Activated CD4-positive, alpha-beta T cell treated with anti-CD3 and anti-CD28 coated beads for 24 hours (primary cell): ENCODE data around the gene TRIM73.
"Not testable (repeated sequence)": the region's sequence is repeated elsewhere in the genome, so short reads cannot be mapped to it uniquely, and the experiment has no call there.

Experiments
- DNase-seq, 2 donors: peaks; one replicate each; pipeline ENCODE4 v3.0.0-alpha.2; 2020; ENCODE audit warnings: low read depth in 2 of 2

TRIM73 gene

DNA sequence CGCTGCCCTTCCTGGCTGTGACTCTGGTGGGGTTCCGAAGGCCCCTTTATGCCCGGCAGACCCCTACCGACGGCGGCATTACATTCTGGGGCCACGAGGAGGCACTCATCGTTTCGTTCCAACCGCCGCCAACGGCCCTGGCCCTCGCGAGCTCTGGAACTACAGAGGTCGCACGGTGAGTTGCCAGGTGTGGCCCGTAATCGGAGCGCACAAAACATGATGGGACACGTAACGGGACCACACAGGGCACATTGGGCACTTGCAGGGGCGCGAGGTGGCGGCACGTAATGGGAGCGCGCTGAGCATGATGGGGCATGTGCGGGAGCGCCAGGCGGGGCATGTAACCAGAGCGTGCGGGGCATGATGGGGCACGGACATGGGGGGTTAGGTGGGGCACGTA, at the start of gene TRIM73:
TSS of gene TRIM73 (plus strand) at position 301 of the 400 bp plus-strand sequence. CDS start 3,305 bp downstream, outside the sequence.
- DNase-seq: not testable (repeated sequence)

DNA sequence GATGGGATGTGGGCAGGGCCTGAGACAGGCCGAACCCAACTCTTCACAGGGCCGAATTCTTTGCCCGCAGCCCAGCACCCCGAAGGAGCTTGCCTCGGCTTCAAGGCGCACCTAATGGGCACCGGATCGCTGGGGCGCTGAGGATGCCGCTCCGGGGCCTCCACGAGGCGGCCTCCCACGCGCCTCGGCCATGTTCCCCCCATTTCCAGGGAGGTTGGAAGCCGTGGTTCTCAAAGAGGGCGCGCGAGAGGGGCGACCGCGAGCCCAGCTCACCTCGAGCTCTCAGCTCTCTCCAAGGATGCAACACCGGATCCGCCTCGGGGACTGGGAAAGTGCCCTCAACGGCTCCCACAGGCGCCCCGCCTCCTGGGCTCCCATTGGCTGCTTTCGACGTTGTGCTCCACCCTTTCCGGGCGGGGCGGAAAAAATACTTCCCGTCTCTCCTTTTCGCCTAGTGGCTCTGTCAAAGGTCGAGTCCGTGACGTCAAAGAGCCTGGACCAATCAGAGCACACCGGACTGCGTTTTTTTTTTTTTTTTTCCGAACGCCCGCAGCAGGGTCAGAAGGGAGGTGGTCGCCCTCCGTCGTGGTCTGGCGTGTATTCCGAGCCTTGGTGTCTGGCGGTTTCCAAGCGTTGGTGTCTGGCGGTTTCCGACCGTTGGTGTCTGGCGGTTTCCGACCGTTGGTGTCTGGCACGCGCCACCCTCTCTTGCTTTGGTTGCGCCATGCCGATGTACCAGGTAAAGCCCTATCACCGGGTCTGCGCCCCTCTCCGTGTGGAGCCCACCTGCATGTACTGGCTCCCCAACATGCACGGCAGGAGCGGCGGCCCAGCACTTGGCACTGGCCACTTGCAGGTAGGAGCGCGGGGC, 36.5 kb upstream of the TRIM73 start:
- peak in 1 of 2 donors; percentile 15 for DNase-seq

DNA sequence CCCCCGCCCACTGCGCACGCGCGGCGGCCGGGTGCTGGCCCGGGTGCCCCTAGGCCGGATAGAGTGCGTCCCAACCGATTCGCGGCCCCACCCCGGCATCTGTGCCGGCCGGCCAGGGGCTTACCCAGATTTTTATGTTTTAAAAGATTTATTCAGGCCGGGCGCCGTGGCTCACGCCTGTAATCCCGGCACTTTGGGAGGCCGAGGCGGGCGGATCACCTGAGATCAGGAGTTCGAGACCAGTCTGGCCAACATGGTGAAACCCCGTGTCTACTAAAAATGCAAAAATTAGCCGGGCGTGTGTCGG, 35.9 kb upstream of the TRIM73 start:
- DNase-seq: not testable (repeated sequence)

DNA sequence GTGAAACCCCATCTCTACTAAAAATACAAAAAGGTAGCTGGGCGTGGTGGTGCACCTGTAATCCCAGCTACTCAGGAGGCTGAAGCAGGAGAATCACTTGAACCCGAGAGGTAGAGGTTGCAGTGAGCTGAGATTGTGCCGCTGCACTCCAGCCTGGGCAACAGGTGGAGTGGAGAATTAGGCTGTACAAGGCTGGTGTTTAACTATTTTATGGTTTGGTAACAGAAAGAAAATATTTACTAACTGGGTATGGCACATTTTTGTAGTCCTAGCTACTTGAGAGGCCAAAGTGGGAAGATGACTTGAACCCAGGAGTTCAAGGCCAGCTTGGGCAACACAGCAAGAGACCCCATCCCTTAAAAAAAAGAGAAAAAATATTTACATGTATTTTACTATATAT, 31.4 kb upstream of the TRIM73 start:
- DNase-seq: not testable (repeated sequence)

DNA sequence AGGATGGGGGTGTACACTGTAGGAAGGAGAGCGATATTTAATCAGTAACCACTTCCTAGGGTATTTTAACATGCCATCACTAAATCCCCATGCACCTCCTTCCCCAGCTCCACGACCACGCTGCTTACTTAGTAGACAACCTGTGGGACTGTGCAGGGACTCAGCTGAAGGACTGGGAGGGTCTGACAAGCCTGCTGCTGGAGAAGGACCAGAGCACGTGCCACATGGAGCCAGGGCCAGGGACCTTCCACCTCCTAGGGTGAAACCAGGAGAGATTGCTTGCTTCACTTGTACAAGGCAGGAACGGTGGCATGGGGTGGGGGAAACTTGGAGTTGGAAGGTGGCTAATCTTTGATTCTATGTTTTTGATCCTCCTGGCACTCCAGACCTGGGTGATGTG, 28.8 kb upstream of the TRIM73 start:
- DNase-seq: not testable (repeated sequence)

DNA sequence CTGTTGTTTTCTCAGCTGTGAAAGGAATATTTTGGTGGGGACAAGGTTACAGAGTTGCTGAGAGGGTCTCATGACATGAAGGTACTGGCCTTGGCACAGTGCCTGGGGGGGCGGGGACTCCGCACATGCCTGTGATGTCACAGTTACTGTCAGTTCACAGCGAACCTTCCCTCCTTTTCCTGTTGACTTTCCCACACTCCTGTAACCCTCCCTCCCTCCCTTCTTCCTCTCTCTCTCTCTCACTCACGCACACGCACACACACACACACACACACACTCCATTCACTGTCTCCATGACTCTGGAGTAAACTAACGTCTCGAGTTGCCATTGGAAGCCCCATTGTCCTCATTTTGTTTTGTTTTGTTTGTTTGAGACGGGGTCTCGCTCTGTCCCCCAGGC, 28.1 kb upstream of the TRIM73 start:
- DNase-seq: not testable (repeated sequence)

DNA sequence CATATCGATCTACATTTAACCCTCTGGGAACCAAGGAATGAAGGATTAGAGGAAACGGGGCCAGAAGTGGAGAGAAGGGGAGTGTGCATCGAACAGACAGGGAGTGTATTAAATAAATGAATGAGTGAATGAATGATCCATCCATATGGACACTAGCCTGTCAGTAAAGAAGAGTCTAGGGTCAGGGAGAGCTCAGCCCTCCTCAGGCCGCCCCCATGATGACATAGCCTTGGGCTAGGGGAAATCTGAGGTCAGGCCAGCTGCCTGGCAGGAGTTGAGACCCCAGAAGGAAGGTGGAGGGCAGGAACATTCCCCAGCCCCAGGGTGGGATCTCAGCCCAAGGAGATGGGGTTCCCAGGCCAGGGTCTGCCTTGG, 21.3 kb upstream of the TRIM73 start:
- not testable (repeated sequence) for DNase-seq

DNA sequence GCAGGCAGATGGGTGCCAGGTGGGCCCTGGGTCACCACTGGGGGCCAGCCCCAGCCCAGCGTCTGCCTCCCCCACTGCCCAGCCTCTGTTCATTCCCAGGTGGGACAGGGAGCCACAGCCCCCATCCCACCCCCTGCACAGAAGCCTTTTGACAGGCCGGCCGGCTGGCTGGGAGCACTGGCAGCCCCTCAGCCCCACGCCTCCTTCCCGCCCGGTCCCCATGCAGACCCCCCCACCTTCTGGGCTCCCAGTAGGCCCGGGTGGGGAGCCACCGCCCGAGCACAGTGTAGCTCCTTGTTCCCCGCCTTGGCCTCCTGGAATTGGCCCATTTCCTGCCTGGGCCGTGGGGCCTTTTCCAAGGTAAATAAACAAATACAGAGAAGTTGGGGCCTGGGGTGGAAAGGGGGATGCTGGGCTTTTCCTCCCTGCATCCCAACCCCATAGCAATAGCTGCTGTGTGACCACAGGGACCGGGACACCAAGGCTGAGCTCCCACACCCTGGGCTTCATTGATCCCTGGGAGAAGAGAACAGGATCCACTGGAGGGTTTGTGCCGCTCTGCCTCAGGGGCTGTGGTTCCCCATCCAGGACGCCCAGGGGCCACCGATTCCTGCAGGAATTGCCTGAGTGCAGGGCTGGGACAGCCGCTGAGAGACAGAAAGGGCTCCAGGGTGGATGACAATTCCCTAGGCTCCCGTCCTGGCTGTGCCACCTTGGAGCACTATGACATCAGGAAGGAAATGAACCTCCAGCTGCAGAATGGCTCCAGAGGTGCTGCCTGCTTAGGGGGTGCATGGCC, 20.7 kb upstream of the TRIM73 start:
- DNase-seq: not testable (repeated sequence)

DNA sequence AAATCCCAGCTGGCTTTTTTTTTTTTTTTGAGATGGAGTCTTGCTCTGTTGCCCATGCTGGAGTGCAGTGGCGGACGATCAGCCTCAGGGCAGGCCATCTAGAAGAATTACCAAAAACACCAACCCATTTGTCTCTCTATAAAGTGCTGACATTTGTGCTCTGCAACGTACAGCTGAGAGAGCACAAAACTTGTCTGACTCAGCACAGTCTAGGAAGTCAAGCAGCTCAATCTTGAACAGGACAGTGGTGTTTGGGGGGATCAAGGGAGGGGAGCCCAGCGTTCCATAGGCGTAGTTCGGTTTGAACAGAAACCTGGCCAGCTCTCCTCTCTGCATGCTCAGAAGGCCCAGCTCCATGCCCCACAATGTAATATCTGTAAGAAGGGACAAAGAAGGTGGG, 2.2 kb upstream of the TRIM73 start:
- not testable (repeated sequence) for DNase-seq

DNA sequence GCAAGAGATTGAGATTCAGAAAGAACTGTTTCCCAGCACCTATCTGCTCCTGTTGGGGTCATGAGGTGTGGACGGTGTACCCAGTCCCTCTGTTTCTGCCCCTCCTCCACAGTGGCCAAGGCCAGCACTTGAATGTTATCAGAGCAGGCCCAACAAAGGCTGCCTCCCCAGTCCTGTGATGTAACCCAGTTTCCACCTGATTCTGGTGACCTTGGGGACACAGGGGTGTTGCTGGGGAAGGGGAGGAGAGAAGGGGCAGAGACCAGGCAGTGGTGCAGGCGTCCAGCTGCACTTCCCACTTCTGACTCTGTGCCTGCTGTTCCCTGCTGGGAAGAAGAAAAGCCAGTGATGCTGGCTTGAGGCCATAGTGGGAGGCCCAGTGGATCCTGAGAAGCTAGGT, 2.4 kb downstream of the TRIM73 start:
- DNase-seq: not testable (repeated sequence)

DNA sequence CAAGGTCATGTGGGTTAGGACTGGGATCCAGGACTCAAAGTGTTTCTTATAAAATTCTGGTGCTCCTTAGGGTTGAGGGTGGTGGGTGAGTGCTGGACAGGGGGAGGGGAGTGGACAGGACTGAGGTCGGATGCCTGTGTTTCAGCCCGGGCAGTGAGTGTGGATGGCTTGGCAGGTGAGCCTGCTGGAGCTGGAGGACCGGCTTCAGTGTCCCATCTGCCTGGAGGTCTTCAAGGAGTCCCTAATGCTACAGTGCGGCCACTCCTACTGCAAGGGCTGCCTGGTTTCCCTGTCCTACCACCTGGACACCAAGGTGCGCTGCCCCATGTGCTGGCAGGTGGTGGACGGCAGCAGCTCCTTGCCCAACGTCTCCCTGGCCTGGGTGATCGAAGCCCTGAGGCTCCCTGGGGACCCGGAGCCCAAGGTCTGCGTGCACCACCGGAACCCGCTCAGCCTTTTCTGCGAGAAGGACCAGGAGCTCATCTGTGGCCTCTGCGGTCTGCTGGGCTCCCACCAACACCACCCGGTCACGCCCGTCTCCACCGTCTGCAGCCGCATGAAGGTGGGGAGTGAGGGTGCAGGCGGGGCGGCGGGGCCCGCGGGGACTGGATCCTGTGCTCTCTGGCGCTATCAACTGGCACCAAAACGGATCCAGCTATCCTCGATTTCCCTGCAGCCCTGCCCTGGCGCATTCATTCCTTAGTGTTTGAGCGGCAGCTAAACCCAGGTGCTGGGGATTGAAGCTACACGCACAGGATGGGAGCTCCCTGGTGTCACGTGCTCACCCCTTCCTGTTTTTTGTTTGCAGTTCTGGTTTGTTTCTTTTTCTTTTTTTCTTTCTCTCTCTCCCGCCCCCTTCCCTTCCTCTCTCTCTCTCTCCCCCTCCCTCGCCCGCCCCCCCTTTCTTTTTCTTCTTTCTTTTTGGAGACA, 3.6 kb downstream of the TRIM73 start:
- DNase-seq: not testable (repeated sequence)

DNA sequence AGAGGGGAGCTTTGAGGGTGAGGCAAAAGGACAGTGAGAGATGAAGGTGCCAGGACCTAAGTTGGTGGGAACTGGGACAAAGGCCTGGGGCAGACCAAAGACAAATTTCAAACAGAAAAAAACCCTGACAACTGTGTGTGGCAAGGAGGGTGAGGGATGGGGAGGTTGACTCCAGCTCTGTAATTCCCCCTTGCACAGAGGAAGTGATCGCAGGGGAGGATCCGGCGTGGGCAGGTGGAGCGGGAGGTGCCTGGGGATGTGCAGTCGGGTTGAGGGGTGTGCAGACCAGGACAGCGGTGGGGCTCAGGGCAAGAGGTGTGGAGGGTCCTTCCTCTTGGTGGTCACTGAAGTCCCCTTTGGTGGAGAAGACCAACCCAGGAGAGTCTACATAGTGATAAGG, 5.1 kb downstream of the TRIM73 start:
- DNase-seq: not testable (repeated sequence)

DNA sequence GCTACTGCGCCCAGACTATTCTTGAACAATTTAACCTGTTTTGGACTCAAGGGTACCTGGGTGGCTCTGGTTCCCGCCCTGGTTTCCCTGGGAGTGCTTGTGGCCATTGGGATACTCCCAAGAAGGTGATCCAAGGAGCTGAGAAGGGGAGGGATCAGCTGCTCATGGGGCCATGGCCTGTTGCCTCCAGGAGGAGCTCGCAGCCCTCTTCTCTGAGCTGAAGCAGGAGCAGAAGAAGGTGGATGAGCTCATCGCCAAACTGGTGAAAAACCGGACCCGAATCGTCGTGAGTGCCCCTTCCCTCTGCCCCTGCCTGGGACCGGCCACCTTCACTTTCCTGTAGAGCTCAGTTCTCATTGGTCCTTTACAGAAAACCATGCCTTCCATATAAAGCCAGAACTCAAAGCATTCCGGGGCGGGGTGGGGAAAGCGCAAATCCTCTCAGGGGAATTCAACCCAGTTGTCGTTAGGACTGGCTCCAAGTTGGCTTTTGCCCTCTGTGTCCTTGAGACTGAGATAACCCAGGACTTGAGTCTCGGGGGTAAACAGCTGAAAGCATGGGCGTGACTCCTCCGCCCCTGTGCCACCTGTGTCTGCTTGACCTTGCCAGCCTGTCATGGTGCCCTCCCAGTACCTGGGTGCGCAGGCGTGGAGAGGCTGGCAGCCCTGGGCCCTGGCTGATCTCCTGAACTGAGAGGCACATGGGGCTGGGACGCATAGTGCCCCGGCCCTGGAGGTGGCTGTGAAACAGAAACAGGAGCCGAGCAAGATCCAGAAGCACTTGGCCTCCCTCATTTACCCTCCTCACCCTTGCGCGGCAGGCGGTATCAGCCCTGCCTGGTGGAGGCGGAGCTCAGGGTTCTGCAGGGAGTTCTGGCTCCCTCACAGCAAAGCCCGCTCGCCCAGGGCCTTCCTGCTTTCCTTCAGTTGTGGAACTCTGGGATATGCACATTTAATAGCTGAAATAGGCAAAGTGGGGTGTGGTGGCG, 8.3 kb downstream of the TRIM73 start:
- DNase-seq: not testable (repeated sequence)

DNA sequence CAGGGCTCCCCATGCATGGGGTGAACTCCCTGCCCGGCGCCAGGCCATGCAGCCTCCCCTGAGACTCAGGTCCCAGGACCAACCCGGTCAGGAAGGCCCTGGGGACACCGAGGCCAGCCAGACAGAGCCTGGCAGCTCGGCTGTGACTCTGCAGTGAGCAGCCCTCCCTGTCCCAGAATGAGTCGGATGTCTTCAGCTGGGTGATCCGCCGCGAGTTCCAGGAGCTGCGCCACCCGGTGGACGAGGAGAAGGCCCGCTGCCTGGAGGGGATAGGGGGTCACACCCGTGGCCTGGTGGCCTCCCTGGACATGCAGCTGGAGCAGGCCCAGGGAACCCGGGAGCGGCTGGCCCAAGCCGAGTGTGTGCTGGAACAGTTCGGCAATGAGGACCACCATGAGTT, 9.2 kb downstream of the TRIM73 start:
- DNase-seq: not testable (repeated sequence)

DNA sequence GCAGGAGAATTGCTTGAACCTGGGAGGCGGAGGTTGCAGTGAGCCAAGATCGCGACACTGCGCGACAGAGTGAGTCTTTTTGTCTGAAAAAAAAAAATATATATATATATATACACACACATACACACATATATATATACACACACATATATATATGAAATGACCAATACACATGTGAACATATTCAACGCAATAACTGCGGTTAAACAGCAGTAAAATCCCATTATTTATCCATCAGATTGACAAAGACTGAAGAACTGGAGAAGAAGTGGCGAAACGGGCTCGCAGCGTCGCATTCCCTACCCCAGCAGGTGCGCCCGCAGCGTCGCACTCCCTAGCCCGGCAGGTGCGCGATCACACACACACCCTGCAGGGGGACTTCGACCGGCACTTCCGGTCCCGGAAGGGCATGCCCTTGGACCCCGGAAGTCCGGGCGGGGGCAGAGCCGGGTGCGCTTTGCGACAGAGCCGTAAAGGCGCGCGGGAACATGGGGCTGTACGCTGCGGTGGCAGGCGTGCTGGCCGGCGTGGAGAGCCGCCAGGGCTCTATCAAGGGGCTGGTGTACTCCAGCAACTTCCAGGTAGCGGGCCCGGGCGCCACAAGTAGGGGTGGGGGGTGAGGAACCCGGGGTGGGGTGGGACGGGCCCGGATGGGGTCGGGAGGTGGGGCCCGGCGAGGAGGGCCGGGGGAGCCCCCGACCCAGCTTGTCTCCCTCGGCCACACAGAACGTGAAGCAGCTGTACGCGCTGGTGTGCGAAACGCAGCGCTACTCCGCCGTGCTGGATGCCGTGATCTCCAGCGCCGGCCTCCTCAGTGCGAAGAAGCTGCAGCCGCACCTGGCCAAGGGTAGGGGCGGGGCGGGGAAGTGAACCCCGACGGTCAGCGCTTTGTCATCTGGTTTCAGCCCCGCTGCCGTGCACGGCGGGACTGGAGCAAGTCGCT, 14.7 kb downstream of the TRIM73 start:
- DNase-seq: not testable (repeated sequence)

DNA sequence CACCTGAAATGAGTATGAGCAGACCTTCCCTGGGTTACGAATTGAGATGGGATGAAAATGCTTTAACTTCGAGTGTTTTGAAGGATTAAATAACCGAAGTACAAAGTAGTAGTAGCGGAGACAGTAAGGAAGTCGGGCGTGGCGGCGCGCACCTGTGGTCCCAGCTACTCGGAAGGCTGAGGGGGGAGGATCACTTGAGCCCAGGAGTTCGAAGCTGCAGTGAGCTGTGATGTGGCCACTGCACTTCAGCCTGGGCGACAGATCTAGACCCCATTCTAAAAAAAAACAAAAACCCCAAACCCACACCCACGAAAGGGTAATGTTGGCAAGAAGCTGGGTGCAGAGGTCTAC, 15.4 kb downstream of the TRIM73 start:
- not testable (repeated sequence) for DNase-seq

DNA sequence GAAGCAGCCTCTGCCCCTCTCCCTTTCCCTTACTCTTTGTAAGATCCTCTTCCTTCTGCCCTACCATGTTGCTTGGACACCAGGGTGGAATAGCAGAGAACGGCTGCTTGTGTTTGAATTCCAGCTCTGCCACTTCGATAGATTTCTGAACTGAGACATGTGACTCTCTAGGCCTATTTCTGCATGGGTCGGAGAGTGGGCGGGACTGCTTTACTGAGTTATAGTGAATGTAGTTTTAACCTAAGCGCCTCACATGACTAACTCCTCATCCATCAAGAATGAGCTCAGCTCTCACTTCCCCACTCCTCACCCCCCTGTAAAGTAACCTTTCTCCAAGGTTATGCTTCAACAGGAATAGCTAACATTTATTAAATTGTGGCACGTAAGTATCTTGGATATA, 18.8 kb downstream of the TRIM73 start:
- not testable (repeated sequence) for DNase-seq

DNA sequence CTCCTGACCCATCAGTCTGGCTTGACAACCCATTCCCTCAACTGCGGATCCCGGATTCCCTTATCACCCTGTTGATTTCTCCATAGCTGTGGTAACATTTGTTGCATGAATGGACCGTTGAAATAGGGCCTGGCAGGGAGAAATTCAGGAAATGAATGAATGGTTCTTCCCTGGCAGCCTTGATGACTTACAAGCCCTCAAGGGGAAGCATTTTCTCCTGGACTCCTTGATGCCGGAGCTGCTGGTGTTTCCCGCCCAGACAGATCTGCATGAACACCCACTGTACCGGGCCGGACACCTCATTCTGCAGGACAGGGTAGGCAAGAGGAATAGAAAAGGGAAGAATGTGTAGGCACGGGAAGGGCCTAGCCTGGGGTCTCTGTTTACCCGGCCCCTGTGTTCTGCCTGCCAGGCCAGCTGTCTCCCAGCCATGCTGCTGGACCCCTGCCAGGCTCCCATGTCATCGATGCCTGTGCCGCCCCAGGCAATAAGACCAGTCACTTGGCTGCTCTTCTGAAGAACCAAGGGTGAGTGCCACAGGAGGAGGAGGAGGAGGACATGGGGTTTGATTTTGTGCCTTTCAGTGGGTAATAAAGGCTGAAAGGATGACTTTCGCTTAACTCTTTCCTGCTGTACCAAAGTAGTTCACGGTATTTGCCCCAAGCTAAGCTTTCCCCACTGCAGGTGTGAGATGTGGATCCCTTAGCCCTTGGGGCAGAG, 19.4 kb downstream of the TRIM73 start:
- not testable (repeated sequence) for DNase-seq

DNA sequence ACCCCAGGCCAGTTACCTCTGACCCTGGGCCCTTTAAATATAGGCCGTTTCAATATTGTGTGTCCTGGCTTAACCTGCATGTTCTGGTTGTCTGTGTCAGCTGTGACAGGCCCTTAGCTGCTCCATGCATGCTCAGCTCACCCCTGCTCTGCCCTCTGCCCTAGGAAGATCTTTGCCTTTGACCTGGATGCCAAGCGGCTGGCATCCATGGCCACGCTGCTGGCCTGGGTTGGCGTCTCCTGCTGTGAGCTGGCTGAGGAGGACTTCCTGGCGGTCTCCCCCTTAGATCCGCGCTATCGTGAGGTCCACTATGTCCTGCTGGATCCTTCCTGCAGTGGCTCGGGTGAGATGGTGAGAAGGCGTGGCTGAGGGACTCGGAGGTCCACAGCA, 20.0 kb downstream of the TRIM73 start:
- DNase-seq: not testable (repeated sequence)
